NCI-H1048 (cell line): Measurements from ENCODE around the gene ALG5.
A peak's percentile ranks its signal among the peaks of the same experiment; 100 is the strongest.

ENCODE experiments used
- DNase-seq: peaks from one replicate; lab custom pipeline; 2025; lab: John Stamatoyannopoulos, UW

Gene ALG5

GRCh38 chr13:36979361-36980050, 19.6 kb downstream of the ALG5 start:
- DNase-seq: no peak

DNA sequence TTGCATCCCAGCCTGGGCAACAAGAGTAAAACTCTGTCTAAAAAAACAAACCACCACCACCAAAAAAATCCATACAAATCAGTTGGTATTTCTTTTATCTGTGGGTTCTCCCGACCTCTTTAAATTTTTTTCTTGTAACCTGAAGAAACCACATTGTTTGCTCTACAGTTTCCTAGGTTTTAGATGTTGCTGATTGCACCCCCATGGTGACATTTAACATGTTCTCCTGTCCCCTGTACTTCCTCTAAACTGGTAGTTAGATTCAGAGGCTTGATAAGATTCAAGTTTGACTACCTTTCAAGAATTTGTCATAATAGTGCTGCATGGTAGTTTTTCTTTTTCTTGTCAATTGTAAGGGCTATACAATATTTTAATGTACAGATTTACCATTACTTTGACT, 24.0 kb downstream of the ALG5 start:
- no peak for DNase-seq

- DNase-seq: no peak
Measured at GRCh38 chr13:36973621-36974295, 25.4 kb downstream of the ALG5 start.

DNA sequence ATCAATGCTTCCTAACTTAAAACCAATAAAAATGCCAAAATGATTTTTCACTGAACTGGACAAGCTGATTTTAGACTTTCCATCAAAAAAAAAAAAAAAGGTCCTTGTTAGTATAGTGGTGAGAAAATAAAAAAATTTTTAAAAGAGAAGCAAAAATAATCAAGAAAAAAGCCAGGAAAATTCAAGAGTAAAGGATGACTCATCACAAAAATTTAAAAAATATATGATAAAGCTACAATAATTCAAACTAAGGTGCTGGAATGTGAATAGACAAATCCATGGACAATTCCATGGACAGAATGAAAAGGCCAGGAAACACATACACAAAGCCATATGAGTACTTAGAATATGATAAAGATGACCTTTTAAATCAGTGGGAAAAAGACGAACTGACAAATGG, 26.1 kb downstream of the ALG5 start:
- DNase-seq: no peak

GRCh38 chr13:36966404-36966803, 32.7 kb downstream of the ALG5 start:
- no peak for DNase-seq

GRCh38 chr13:36965767-36966166, 33.4 kb downstream of the ALG5 start:
- DNase-seq: no peak

- DNase-seq: no peak
Measured at GRCh38 chr13:36959456-36960116, 39.6 kb downstream of the ALG5 start.

DNA sequence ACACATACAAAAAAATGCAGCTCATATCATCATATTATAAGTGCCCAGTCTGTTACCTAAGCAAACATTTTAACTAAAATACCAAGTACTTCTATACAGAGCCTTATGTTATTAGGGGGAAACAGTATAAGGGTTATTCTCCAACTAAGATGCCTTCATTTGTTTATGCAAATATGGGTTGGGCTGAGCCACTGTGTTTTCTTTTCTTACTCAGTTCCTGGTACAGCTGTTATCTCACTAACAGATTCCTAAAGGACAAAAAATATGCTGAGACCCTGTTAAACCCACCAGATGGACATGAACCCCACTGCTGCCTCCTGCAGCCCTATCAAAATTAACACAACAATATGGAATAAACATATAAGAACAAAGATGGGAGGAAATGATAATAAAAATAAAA, 44.6 kb downstream of the ALG5 start:
- DNase-seq: no peak

- no peak for DNase-seq
Measured at GRCh38 chr13:36950920-36951319, 48.2 kb downstream of the ALG5 start.

DNA sequence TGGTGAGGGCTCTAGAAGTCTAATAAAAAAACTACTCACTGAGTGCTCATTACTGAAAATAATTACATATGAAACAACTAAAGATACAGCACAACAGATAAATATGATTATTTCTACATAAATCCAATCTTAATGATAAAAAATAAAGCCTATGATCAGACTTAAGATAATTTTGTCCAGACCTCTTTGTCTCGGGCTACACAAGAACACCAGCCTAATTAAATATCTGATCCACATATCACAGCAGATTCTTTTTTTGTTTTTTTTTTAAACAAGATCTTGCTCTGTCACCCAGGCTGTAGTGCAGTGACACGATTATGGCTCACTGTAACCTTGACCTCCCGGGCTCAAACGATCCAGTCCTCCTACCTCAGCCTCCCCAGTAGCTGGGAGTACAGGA, 48.8 kb downstream of the ALG5 start:
- no peak for DNase-seq

GRCh38 chr13:36945078-36945477, 54.1 kb downstream of the ALG5 start:
- no peak for DNase-seq

DNA sequence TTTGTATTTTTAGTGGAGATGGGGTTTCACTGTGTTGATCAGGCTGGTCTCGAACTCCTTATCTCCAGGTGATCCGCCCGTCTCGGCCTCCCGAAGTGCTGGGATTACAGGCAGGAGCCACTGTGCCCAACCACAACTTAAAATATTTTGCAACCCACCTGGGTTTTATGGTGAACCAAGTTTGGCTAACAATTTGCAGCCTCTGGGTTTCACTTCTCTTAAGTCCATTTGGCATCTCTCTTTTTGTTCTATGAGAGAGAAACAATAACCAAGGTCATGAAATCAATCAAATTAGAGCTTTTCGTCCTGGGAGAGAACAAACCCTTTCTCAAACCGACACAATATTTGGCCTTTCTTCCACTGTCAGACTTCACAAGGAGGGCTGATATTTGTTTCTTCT, 73.5 kb downstream of the ALG5 start:
- no peak for DNase-seq

GRCh38 chr13:36924001-36924400, 75.1 kb downstream of the ALG5 start:
- DNase-seq: no peak

- DNase-seq: no peak
Measured at GRCh38 chr13:36921631-36922301, 77.4 kb downstream of the ALG5 start.

- DNase-seq: no peak
Measured at GRCh38 chr13:36920616-36921185, 78.4 kb downstream of the ALG5 start.

DNA sequence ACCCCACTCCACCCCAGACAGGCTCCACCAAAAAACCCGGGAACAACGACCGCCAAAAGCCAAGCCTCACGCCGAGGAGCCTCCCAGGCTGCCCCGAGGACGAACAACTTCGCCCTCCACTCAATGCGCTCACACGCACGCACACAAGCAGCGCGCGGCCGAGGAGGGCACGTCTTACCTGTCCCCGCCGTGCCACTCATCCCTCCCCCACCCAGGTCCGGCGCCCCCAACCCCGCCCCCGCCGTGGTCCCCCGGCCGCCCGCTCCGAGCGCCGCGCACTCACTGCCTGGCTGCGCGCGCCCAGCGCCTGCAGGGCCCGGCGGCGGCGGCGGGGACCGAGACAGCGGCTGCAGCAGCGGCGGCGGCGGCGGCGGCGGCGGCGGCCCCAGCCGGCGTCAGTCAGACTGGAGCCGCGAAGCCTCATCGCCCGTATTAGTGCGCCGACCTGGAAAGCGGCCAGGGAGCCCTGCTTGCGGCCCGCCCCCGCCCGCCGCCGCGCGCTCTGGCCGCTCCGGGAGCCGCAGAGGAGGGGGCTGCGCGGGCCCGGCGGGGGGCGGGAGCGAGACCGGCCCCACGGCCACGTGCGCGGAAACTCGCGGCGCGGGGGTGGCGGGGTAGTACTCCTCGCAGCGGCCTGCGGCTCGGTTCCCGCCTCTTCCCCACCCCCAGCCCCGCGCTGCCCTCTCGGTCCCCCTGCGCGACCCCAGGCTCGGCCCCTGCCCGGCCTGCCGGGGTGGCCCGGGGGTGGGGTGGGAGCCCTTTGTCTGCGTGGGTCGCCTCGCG, 79.1 kb downstream of the ALG5 start, which contains the start of gene SMAD9:
Gene SMAD9, minus strand, starts transcription at position 406 of the 783 bp plus-strand sequence. CDS start 40,549 bp downstream, outside the sequence.
- DNase-seq: peak; percentile 2

- DNase-seq: no peak
Measured at GRCh38 chr13:36919171-36919832, 79.8 kb downstream of the ALG5 start.

- no peak for DNase-seq
Measured at GRCh38 chr13:36918246-36919131, 80.7 kb downstream of the ALG5 start.

DNA sequence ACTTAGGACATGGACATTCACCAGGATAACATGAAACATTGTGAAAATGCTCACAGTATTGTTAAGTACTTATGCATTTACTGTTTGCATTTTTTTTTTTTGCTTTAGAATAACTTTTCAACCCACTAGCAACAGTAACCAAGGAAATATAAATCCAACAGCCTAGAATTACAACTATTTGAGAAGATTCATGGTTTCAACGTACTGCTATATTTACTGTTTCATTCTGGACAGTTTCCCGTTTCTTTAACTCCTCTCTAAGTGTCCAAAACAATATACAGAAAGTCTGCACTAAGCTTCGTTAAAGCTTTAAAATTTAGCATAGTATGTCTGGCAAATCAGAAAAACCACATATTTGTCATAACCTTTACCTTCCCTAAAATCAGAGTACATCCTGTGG, 81.8 kb downstream of the ALG5 start:
- no peak for DNase-seq
